SK-N-MC (cell line): ENCODE results near the gene TIMM17A.

ENCODE experiments used
- EZH2 ChIP-seq: fragments of 200-600 bp; sonication (generic); IDR thresholded peaks from one replicate; pipeline ENCODE4 v1.6.1; 2017; ENCODE audit warnings: antibody characterized with exemption
- FOXP2 ChIP-seq: optimal IDR thresholded peaks from 2 replicates; pipeline ENCODE3; 2011; ENCODE audit warnings: mild to moderate bottlenecking, moderate library complexity; ENCODE audit not compliant: insufficient read depth; ENCODE audit errors: extremely low read length, control extremely low read depth
- POLR2AphosphoS5 ChIP-seq: IDR thresholded peaks from 2 replicates; pipeline ENCODE4 v1.6.1; 2012; ENCODE audit warnings: mild to moderate bottlenecking, low read depth, low read length, borderline replicate concordance

DNA sequence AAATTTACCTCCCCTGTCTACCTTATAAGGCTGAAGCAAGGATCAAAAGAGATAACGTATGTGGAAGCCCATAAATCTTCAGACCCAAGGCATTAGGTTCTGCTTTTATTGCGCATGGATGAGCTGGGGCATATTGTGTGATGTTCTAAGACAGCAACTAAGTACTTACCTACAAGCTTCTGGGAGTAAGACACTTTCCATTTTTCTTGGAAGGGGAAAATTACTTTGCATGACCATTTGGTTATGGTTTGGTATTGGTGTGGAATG lies 30.1 kb upstream of the TIMM17A start:
- TF ChIP-seq EZH2: no peak
- TF ChIP-seq POLR2AphosphoS5: no peak
- TF ChIP-seq FOXP2: no peak
